Cerebellar nuclear complex (tissue), 1 donor: ENCODE data around the gene RNF114.

Source experiments
- DNase-seq, 2 experiments: peaks; one replicate each; lab custom pipeline; 2025; lab: John Stamatoyannopoulos, UW

The RNF114 gene

DNA sequence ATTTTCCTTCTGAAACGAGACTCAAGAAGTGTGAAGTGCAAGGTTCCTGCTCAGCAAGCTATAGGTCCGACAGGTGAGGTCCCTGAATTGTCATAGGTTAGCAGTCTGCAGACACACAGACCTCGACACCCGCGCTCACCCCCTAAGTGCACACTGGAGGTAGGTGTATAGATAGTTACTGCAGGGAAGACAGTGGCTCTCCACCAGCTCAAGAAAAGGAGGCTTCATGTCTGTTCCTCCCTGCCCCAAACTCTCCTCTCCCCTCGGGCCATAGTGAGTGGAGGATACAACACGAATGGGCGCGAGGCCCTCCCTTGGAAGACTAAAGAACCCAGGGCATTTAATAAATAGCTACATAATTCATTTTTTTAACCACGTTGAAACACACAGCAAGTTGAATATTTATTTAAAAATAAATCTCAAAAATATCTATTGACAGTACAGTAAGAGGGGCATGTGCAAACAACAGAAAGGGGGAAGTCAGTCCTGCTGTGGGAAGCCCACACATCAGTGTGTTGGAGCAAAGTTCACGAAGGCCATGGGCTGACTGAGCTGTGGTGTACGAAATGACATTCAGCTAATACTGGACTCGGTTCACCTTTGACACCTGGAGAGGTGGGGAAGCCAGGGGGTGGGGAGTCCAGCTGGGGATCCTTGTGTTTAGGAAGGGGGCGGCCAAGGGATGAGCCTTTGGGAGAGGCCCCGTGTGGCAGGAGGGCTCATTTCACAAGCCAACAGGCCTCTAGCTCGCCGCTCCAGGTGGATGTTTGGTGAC is 31.6 kb upstream of the RNF114 start:
- no peak for DNase-seq

GRCh38 chr20:49905415-49906091 is 30.6 kb upstream of the RNF114 start:
- DNase-seq = no peak

- DNase-seq = no peak
Observed at GRCh38 chr20:49906101-49906604, 30.0 kb upstream of the RNF114 start.

GRCh38 chr20:49906615-49907154 is 29.5 kb upstream of the RNF114 start:
- DNase-seq = no peak

GRCh38 chr20:49907405-49908257 is 28.6 kb upstream of the RNF114 start:
- DNase-seq = no peak

- no peak for DNase-seq
Observed at GRCh38 chr20:49908258-49908565, 28.0 kb upstream of the RNF114 start.

DNA sequence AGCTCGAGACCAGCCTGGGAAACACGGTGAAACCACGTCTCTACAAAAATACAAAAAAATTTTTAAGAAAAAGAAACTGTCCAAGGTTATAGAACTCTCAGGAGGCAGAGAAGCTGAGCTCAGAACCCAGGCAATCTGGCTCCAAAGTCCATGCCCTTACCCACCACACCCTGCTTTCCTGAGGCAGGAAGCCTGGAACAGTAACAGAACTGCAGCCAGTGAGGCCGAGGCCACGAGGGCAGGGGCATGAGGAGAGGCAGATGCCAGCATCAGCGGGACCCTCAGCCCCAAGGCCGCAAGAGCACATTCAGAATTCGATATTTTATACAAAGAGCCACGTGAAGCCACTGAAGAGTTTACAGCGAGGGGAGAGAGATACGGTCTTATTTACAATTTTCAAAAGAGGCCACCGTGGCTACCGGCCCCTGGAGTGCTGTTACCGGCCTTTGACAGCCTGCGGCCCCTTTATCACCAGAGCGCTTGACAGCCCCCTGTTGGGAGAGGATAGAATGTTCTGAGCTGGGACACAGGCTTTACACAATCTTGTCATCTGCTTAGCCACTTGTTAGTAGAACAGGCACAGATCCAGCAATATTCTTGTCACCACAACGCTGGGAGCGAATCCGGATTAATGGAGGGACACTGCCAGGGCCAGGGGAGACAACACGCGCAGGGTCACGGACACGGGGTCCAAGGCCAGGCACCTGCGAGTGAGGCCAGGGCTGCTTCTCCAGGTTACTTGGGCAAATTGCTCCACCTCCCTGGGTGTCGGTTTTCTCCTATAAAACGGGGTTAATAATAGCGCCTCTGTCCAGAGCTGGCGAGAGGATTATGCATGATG is 26.5 kb upstream of the RNF114 start:
- peak in 1 of 2 experiments; percentile 33 for DNase-seq

- DNase-seq = no peak
Observed at GRCh38 chr20:49910340-49910706, 25.9 kb upstream of the RNF114 start.

DNA sequence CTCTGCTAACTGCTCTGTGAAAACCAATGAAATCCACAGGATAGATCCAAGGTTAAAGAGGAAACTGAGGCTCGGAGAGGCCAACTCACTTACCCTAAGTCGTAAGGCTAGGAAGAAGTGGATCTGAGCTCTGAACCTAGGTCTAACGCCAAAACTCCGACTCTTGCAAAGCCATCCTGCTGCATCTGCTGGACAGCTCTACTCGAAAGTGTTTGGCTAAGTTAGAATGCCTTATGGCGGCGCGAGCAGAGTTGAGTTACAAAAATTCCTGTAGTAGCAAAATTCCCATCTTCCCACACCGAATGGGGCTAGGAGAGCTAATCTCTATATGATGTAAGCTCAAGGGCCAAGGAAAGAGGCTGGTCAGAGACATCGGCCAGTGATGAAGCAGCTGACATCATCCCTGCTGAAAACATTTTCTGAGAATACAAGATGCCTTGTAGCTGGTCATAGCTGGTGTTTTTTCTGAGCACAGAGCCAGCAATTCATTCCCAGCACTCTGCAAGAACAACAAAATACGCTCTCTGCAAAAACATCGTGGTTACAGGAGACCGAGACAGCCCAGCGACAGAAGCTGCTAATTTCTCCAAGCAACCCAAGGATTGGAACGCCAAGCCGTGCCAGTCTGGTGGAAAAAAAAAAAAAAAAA is 22.7 kb upstream of the RNF114 start:
- no peak for DNase-seq

DNA sequence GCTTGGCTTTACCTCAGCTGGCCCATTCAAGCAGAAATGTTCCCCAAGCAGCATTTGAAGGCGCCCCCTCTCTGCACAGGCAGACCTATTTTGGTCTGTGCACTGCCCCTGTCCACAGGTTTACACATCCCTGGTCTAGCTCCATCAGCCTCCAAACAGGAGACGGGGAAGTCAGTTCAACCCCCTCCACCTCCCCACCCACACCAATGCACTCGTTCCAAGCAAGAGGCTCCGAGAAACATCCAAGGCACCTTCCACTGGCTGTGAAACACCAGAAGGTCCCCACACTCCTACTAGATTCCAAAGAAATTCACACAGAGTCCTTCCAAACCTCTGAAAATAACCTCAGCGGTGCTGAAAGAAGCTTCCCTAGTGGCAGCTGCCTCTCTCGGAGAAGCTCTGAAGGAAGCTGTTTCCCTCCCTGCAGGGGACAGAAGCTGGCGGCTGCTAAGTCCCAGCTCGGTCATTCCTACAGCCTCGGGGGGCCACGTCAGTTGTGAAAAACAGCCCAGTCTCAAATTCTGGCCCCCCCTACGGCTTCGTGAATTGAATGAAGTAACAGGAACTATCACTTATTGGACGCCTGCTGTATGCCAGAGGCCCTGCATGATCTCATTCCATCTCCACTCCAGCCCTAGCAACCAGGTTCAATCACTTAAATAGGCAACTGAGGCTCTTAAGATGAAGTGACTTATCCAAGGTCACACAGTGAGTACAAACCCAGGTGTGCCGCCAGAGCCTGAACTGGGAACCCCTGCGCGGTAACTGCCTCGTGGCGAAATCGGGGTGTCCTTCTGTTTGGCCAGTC is 21.7 kb upstream of the RNF114 start:
- DNase-seq = no peak

- DNase-seq = no peak
Observed at GRCh38 chr20:49915118-49915379, 21.1 kb upstream of the RNF114 start.

GRCh38 chr20:49915380-49916145 is 20.6 kb upstream of the RNF114 start, which contains the start of gene SPATA2:
TSS of gene SPATA2 (minus strand) at chr20:49915529. CDS start at chr20:49908490, 7,039 bp downstream.
- peak in 1 of 2 experiments; percentile 55 for DNase-seq

DNA sequence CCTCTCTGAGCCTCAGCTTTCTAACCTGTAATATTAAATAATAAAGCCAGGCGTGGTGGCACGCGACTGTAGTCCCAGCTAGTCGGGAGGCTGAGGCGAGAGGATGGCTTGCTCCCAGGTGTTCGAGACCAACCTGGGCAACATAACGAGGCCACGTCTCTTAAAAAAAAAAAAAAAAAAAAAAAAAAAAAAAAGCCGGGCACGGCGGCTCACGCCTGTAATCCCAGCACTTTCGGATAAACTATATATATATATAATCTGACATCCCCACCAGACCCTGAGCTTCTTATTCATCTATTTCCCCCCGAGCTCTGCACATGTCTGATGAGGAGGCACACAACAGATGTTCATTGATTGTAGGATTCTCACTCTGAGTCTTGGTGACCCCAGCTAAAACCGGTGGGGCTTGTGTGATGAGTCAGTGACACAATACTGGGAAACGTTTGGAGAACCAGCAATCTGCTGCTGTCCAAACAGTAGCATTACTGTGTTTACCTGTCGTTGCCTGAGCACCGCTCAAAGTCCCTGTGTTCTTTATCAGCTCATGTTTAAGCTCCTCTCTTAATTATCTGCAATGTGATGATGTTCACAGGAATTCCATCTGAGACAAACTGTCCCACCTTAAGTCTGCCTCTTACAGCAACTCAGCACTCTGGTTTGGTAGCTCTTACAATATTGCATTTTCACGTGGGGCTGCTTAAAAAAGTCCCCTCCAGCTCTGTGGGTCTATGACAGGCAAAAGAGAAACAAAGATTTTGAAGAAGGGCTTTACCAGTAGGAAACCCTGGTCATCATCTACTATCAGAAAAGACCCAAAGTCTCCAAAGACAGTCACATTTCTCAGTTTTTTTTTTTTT is 19.8 kb upstream of the RNF114 start:
- DNase-seq = no peak

DNA sequence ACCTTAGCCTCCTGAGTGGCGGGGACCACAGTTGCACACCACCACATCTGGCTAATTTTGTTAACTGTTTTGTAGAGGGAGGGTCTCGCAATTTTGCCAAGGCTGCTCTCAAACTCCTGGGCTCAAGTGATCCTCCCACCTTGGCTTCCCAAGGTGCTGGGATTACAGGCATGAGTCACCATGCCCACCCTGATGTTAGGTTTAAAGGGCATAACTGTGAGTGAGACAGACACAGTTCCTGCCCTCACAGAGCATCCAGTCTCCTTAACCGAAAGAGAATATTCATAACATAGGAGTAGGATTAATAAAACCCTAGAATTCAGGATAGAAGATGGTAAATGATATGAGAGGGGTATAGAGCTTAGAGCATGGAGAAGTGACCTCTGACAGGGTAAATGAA is 17.8 kb upstream of the RNF114 start:
- DNase-seq = no peak

DNA sequence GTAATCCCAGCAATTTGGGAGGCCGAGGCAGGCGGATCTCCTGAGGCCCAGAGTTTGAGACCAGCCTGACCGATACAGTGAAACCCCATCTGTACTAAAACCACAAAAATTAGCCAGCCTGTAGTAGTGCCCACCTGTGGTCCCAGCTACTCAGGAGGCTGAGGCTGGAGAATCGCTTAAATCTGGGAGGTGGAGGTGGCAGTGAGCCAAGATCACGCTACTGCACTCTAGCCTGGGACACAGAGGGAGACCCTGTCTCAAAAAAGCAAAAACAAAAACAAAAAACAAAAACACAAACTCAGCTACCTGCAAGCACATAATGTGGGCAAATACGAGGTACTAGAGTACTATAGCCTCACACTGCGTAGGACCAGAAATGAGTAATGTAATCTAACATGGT is 17.2 kb upstream of the RNF114 start:
- DNase-seq = no peak

GRCh38 chr20:49919461-49919860 is 16.7 kb upstream of the RNF114 start:
- DNase-seq = no peak

DNA sequence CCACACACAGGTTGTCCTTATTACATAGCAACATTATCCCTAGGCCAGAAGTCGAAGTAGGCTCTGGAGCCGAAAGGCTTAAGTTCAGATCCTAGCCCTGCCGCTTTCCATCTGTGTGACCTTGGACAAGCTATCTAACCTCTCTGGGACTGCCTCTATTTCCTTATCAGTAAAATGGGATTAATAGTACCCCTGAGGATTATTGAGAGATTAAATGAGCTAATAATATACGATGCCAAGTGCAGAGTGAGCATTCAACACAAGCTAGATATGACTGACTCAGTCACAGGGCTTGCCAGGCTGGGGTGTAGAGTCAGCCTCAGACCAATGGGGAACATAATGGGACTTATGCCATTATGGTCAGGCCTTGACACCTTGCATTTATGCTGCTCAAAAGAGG is 11.9 kb upstream of the RNF114 start:
- no peak for DNase-seq

GRCh38 chr20:49925901-49926454 is 10.2 kb upstream of the RNF114 start:
- DNase-seq = no peak
